ENCODE results near the gene FRMD4A.

GRCh38 chr10:13644866-13645265 is 685.9 kb downstream of the FRMD4A start:
- no peak for TF ChIP-seq CTCF (IDR thresholded peaks at IDR 0.05)
- TF ChIP-seq POLR2A (IDR thresholded peaks at IDR 0.05), result no peak
